Keratinocyte (primary cell): ENCODE results near the gene PYGB.

ENCODE experiments used
- CTCF ChIP-seq, 3 experiments: IDR thresholded peaks in 1 of 3; conservative IDR thresholded peaks in 1 of 3; optimal IDR thresholded peaks in 1 of 3; 2 replicates in 2 of 3; 3 replicates in 1 of 3; pipeline versions ENCODE3 to v1.5.1; 2011; ENCODE audit warnings: low read length in 3 of 3, mild to moderate bottlenecking in 3 of 3, moderate library complexity in 2 of 3, control low read depth in 1 of 3, inconsistent platforms in 1 of 3; ENCODE audit not compliant: insufficient read depth in 2 of 3; ENCODE audit errors: extremely low read depth in 1 of 3
- EZH2 ChIP-seq: IDR thresholded peaks from one replicate; pipeline ENCODE4 v1.6.1; 2012; ENCODE audit warnings: inconsistent platforms, mild to moderate bottlenecking, low read length, moderate library complexity

- TF ChIP-seq CTCF (optimal IDR thresholded peaks at IDR 0.05 in 1 of 3, IDR thresholded peaks at IDR 0.05 in 1 of 3, conservative IDR thresholded peaks at IDR 0.05 in 1 of 3; ENCODE audit: extremely low read depth in 1 of 3, insufficient read depth in 2 of 3, low read length in 3 of 3) (no peak), EZH2 (no peak)
Measured at GRCh38 chr20:25238319-25239037, 9.4 kb upstream of the PYGB start.
